MM.1S (cell line): ENCODE data around the gene NID2.

Source experiments
- DNase-seq: peaks from one replicate; pipeline ENCODE4 v3.0.0-alpha.2; 2015
- H2AFZ ChIP-seq: fragments of 300-600 bp; sonication (generic); 2 replicates; pipeline ENCODE4 v1.6.0; 2016; ENCODE audit warnings: antibody characterized with exemption, low read length
- H3F3A ChIP-seq: fragments of 300-600 bp; sonication (generic); 2 replicates; pipeline ENCODE4 v1.6.1; 2016; ENCODE audit warnings: mild to moderate bottlenecking, antibody characterized with exemption, low read length, moderate library complexity, mixed read lengths; ENCODE audit not compliant: insufficient read depth
- H3K27ac ChIP-seq: fragments of 300-600 bp; sonication (generic); 2 replicates; pipeline ENCODE4 v1.5.1; 2016; ENCODE audit warnings: mild to moderate bottlenecking, low read length
- H3K27me3 ChIP-seq: fragments of 300-600 bp; sonication (generic); replicated peaks from 2 replicates; pipeline ENCODE4 v1.6.0; 2016; ENCODE audit warnings: low read length; ENCODE audit not compliant: insufficient read depth
- H3K36me3 ChIP-seq: fragments of 300-600 bp; sonication (generic); replicated peaks from 2 replicates; pipeline ENCODE4 v1.6.1; 2016; ENCODE audit warnings: mild to moderate bottlenecking, low read length, mixed read lengths; ENCODE audit not compliant: insufficient read depth
- H3K4me1 ChIP-seq: fragments of 300-600 bp; sonication (generic); 2 replicates; pipeline ENCODE4 v1.6.1; 2016; ENCODE audit warnings: low read length, mixed read lengths
- H3K4me2 ChIP-seq: fragments of 300-600 bp; sonication (generic); 2 replicates; pipeline ENCODE4 v1.6.0; 2016; ENCODE audit warnings: low read depth, low read length
- H3K4me3 ChIP-seq: fragments of 300-600 bp; sonication (generic); 2 replicates; pipeline ENCODE4 v1.5.1; 2016; ENCODE audit warnings: low read length, mixed read lengths
- H3K79me2 ChIP-seq: fragments of 300-600 bp; sonication (generic); 2 replicates; pipeline ENCODE4 v1.6.1; 2016; ENCODE audit warnings: mixed run types, low read length, mixed read lengths
- H3K9ac ChIP-seq: fragments of 300-600 bp; sonication (generic); 2 replicates; pipeline ENCODE4 v1.6.1; 2016; ENCODE audit warnings: low read length, mixed read lengths
- H3K9me2 ChIP-seq: fragments of 300-600 bp; sonication (generic); replicated peaks from 2 replicates; pipeline ENCODE4 v1.6.1; 2016; ENCODE audit warnings: mild to moderate bottlenecking, low read length, mixed read lengths; ENCODE audit not compliant: insufficient read depth
- H3K9me3 ChIP-seq: fragments of 300-600 bp; sonication (generic); replicated peaks from 2 replicates; pipeline ENCODE4 v1.6.1; 2016; ENCODE audit warnings: mild to moderate bottlenecking, low read length, mixed read lengths; ENCODE audit not compliant: insufficient read depth
- H4K20me1 ChIP-seq: fragments of 300-600 bp; sonication (generic); 2 replicates; pipeline ENCODE4 v1.6.1; 2016; ENCODE audit warnings: mild to moderate bottlenecking, low read length, moderate library complexity, mixed read lengths; ENCODE audit not compliant: insufficient read depth
- CTCF ChIP-seq: fragments of 300-600 bp; sonication (generic); IDR thresholded peaks from 2 replicates; pipeline ENCODE4 v1.5.1; 2016; ENCODE audit warnings: antibody characterized with exemption, low read length, mixed read lengths
- EZH2 ChIP-seq: fragments of 300-600 bp; sonication (generic); optimal IDR thresholded peaks from 2 replicates; pipeline ENCODE3; 2017; ENCODE audit warnings: low read depth, mild to moderate bottlenecking, antibody characterized with exemption, low read length, mixed read lengths
- EZH2phosphoT487 ChIP-seq: fragments of 300-600 bp; sonication (generic); IDR thresholded peaks from 2 replicates; pipeline ENCODE4 v1.6.1; 2018; ENCODE audit warnings: antibody characterized with exemption, low read length

Gene NID2

GRCh38 chr14:52068615-52069306, at the start of gene NID2:
NID2 (minus strand) TSS chr14:52069059; CDS start chr14:52068994, 65 bp downstream.
- no peak for DNase-seq
- peak within 1 kb of the TSS; percentile 87 for H3K4me2 ChIP-seq
- H3K36me3 ChIP-seq = no peaks in the 10 kb centered on the region
- peak within 1 kb of the TSS; percentile 63 for H2AFZ ChIP-seq
- H3K9me2 ChIP-seq = no peaks in the 10 kb centered on the region
- no peaks in the 10 kb centered on the region for H3K27me3 ChIP-seq
- no peaks in the 10 kb centered on the region for H3K4me1 ChIP-seq
- peak within 1 kb of the TSS; percentile 57 for H3K4me3 ChIP-seq
- H3K9me3 ChIP-seq = no peaks in the 10 kb centered on the region
- H3K79me2 ChIP-seq = no peaks in the 10 kb centered on the region
- no peak within 1 kb of the TSS for H3K9ac ChIP-seq
- H4K20me1 ChIP-seq = no peaks in the 10 kb centered on the region
- H3K27ac ChIP-seq = no peak within 1 kb of the TSS
- no peaks in the 10 kb centered on the region for H3F3A ChIP-seq
- TF ChIP-seq EZH2phosphoT487 (no peak), EZH2 (no peak), CTCF (no peak)

- no peak overlapping the region for H3K4me2 ChIP-seq
- H3K4me1 ChIP-seq = no peaks in the 10 kb centered on the region
- no peak overlapping the region for H3K4me3 ChIP-seq
- DNase-seq = no peak
- H3F3A ChIP-seq = no peaks in the 10 kb centered on the region
- H3K27ac ChIP-seq = no peak overlapping the region
- no peaks in the 10 kb centered on the region for H3K9me3 ChIP-seq
- H3K79me2 ChIP-seq = no peaks in the 10 kb centered on the region
- H3K9ac ChIP-seq = no peak overlapping the region
- H2AFZ ChIP-seq = no peak overlapping the region
- H3K27me3 ChIP-seq = no peaks in the 10 kb centered on the region
- TF ChIP-seq CTCF (no peak), EZH2 (no peak), EZH2phosphoT487 (no peak)
- no peaks in the 10 kb centered on the region for H4K20me1 ChIP-seq
- H3K36me3 ChIP-seq = no peaks in the 10 kb centered on the region
- no peaks in the 10 kb centered on the region for H3K9me2 ChIP-seq
These were observed 48.4 kb upstream of the NID2 start for GRCh38 chr14:52117111-52117832.

GRCh38 chr14:52115286-52115685, 46.4 kb upstream of the NID2 start:
- H3K27me3 ChIP-seq = no peaks in the 10 kb centered on the region
- no peaks in the 10 kb centered on the region for H3K36me3 ChIP-seq
- no peak overlapping the region for H3K9ac ChIP-seq
- no peaks in the 10 kb centered on the region for H4K20me1 ChIP-seq
- H3K9me3 ChIP-seq = no peaks in the 10 kb centered on the region
- H3K27ac ChIP-seq = no peak overlapping the region
- DNase-seq = no peak
- TF ChIP-seq EZH2 = no peak
- TF ChIP-seq CTCF = no peak
- no peak for TF ChIP-seq EZH2phosphoT487
- no peaks in the 10 kb centered on the region for H3K4me1 ChIP-seq
- no peaks in the 10 kb centered on the region for H3K9me2 ChIP-seq
- no peak overlapping the region for H3K4me2 ChIP-seq
- no peak overlapping the region for H2AFZ ChIP-seq
- no peak overlapping the region for H3K4me3 ChIP-seq
- H3K79me2 ChIP-seq = no peaks in the 10 kb centered on the region
- no peaks in the 10 kb centered on the region for H3F3A ChIP-seq
